K562 (cell line): Measurements from ENCODE around the gene BEST4. TPM values are rescaled to one million over a fixed set of nuclear protein-coding genes. Genes with fewer than 3 reads are reported as not detected.
A peak's percentile ranks its signal among the peaks of the same experiment; 100 is the strongest.

Experiments
- BCOR ChIP-seq: fragments of 450-650 bp; IDR thresholded peaks from 2 replicates; pipeline ENCODE4 v1.6.1; 2016
- CHD2 ChIP-seq: IDR thresholded peaks from 2 replicates; pipeline ENCODE4 v1.6.1; 2011; ENCODE audit warnings: low read depth, low read length
- EGR1 ChIP-seq: fragments of 450-650 bp; conservative IDR thresholded peaks from 2 replicates; pipeline ENCODE4 v1.6.1; 2017; ENCODE audit warnings: mild to moderate bottlenecking
- ESRRA ChIP-seq: fragments of 450-650 bp; IDR thresholded peaks from 2 replicates; pipeline ENCODE4 v1.6.1; 2014; ENCODE audit warnings: low read depth, mild to moderate bottlenecking, moderate library complexity, borderline replicate concordance
- ETV1 ChIP-seq: fragments of 450-650 bp; conservative IDR thresholded peaks from 2 replicates; pipeline ENCODE4 v1.6.1; 2016; ENCODE audit warnings: missing genetic modification characterization, control low read depth, low read depth, missing compliant biosample characterization
- NFIC ChIP-seq: fragments of 450-650 bp; IDR thresholded peaks from 2 replicates; pipeline ENCODE4 v1.6.1; 2017; ENCODE audit warnings: mild to moderate bottlenecking, inconsistent platforms
- NONO ChIP-seq, 2 experiments: fragments of 200-400 bp in 1 of 2; fragments of 450-650 bp in 1 of 2; formaldehyde crosslinking in 1 of 2; IDR thresholded peaks; 2 replicates each; pipeline ENCODE4 v1.6.1; 2017; ENCODE audit warnings: low read depth in 2 of 2, mild to moderate bottlenecking in 2 of 2, moderate library complexity in 2 of 2, low read length in 1 of 2
- NR2C2 ChIP-seq, 2 experiments: fragments of 200-800 bp in 1 of 2; sonication (Bioruptor generic) in 1 of 2; sonication (generic) in 1 of 2; formaldehyde crosslinking in 1 of 2; IDR thresholded peaks; 2 replicates each; pipeline versions ENCODE4 v1.6.1 to v1.8.0; 2016 to 2022; ENCODE audit warnings: mild to moderate bottlenecking in 1 of 2, missing compliant biosample characterization in 1 of 2, missing genetic modification characterization in 1 of 2, missing genetic modification reagents in 1 of 2
- NRF1 ChIP-seq, 2 experiments: fragments of 450-650 bp; IDR thresholded peaks in 1 of 2; conservative IDR thresholded peaks in 1 of 2; 2 replicates each; pipeline ENCODE4 v1.6.1; 2014; ENCODE audit warnings: mild to moderate bottlenecking in 2 of 2
- SIN3A ChIP-seq, 2 experiments: fragments of 150-350 bp in 1 of 2; IDR thresholded peaks; 2 replicates each; pipeline ENCODE4 v1.6.1; 2011 to 2016; ENCODE audit warnings: borderline replicate concordance in 2 of 2, low read depth in 2 of 2, low read length in 2 of 2, mild to moderate bottlenecking in 2 of 2, moderate library complexity in 2 of 2; ENCODE audit not compliant: control insufficient read depth in 1 of 2
- SIX5 ChIP-seq, 2 experiments: IDR thresholded peaks; 2 replicates each; pipeline ENCODE4 v1.6.1; 2011; ENCODE audit warnings: low read length in 2 of 2, borderline replicate concordance in 1 of 2, low read depth in 1 of 2, mild to moderate bottlenecking in 1 of 2, moderate library complexity in 1 of 2; ENCODE audit not compliant: insufficient read depth in 1 of 2
- SREBF2 ChIP-seq: sonication (generic); formaldehyde crosslinking; IDR thresholded peaks from 2 replicates; pipeline ENCODE4 v1.4.0; 2020; ENCODE audit warnings: mild to moderate bottlenecking, missing genetic modification reagents
- SRSF3 ChIP-seq: fragments of 200-400 bp; formaldehyde crosslinking; IDR thresholded peaks from 2 replicates; pipeline ENCODE4 v1.6.1; 2016; ENCODE audit warnings: mild to moderate bottlenecking, low read length, moderate library complexity; ENCODE audit not compliant: insufficient read depth
- TEAD1 ChIP-seq, 2 experiments: fragments of 450-650 bp in 1 of 2; sonication (generic) in 1 of 2; formaldehyde crosslinking; IDR thresholded peaks; 2 replicates each; pipeline versions ENCODE4 v1.4.0 to v1.8.0; 2020 to 2022; ENCODE audit warnings: mild to moderate bottlenecking in 2 of 2, missing genetic modification reagents in 1 of 2
- THRAP3 ChIP-seq: fragments of 450-650 bp; IDR thresholded peaks from 2 replicates; pipeline ENCODE4 v1.6.1; 2016; ENCODE audit warnings: mild to moderate bottlenecking, inconsistent platforms, borderline replicate concordance
- THRB ChIP-seq: fragments of 450-650 bp; formaldehyde crosslinking; conservative IDR thresholded peaks from 2 replicates; pipeline ENCODE4 v1.4.0; 2022; ENCODE audit warnings: mild to moderate bottlenecking, missing genetic modification characterization
- ZBTB1 ChIP-seq: sonication (generic); formaldehyde crosslinking; IDR thresholded peaks from 2 replicates; pipeline ENCODE4 v1.8.1; 2023; ENCODE audit warnings: missing genetic modification reagents, low read depth, mild to moderate bottlenecking, borderline replicate concordance
- ZBTB11 ChIP-seq, 3 experiments: fragments of 200-800 bp in 1 of 3; fragments of 250-450 bp in 1 of 3; fragments of 450-650 bp in 1 of 3; sonication (Bioruptor Pico) in 1 of 3; sonication (Bioruptor generic) in 1 of 3; formaldehyde crosslinking in 1 of 3; IDR thresholded peaks; 2 replicates each; pipeline versions ENCODE4 v1.6.1 to v1.8.0; 2016 to 2022; ENCODE audit warnings: mild to moderate bottlenecking in 2 of 3, missing genetic modification characterization in 2 of 3, missing compliant biosample characterization in 1 of 3, moderate library complexity in 1 of 3
- ZNF324 ChIP-seq: fragments of 250-450 bp; sonication (Bioruptor Pico); IDR thresholded peaks from 2 replicates; pipeline ENCODE4 v1.4.0; 2020; ENCODE audit warnings: mild to moderate bottlenecking
- ZNF551 ChIP-seq: fragments of 250-450 bp; sonication (Bioruptor Pico); IDR thresholded peaks from 2 replicates; pipeline ENCODE4 v1.5.0; 2021; ENCODE audit warnings: mild to moderate bottlenecking, moderate library complexity
- ZNF717 ChIP-seq: fragments of 250-450 bp; sonication (Bioruptor Pico); IDR thresholded peaks from 2 replicates; pipeline ENCODE4 v1.5.0; 2021
- polyA plus RNA-seq, 8 experiments: library from polyadenylated mRNA; depleted of rRNA in 4 of 8; stranded (reverse) in 5 of 8; unstranded in 3 of 8; fragments of >200 nt; fragmentation: Nextera tagmentation in 2 of 8; fragmentation: Illumina TruSeq in 1 of 8; extraction: Ambion mirVana in 2 of 8; extraction: Trizol in 1 of 8; gene quantifications; 2 replicates each; pipeline versions ENCODE4 v1.2.1 to v1.2.3, GENCODE V29; 2011 to 2014; ENCODE audit warnings: inconsistent platforms in 1 of 8, missing spikeins in 1 of 8
- total RNA-seq, 7 experiments: library from RNA; depleted of rRNA in 6 of 7; stranded (reverse); fragments of >200 nt in 6 of 7; fragmentation: Illumina TruSeq in 2 of 7; extraction: Trizol in 2 of 7; gene quantifications; 2 replicates each; pipeline versions ENCODE4 v1.2.1 to v1.2.3, GENCODE V29; 2011 to 2021; ENCODE audit warnings: low replicate concordance in 1 of 7

BEST4 gene
- total and polyA plus RNA-seq, 9 of the 15 experiments (the other 6 are each of a cell fraction or from before 2014, with no cell fraction given), result 0.07 to 0.11 TPM; not detected in 7

- TF ChIP-seq ZBTB11 (CRISPR knock-in tag; IDR thresholded peaks at IDR 0.05) (peak in 1 of 3 experiments; percentile 28; a peak in 1 of 6 replicates), SREBF2 (CRISPR knock-in tag) (no peak), EGR1 (peak; percentile 86), ZBTB1 (CRISPR knock-in tag) (peak; percentile 77), ETV1 (tag) (no peak; the same call in 1 of the 2 replicates), THRB (CRISPR knock-in tag) (peak; percentile 72; the same call in 1 of the 2 replicates), CHD2 (0 out of 2 replicates have a peak, but pooled peaks have one; percentile 27), BCOR (peak; percentile 58), TEAD1 (CRISPR knock-in tag; IDR thresholded peaks at IDR 0.05) (0 out of 4 replicates have a peak, but pooled peaks of 1 of the 2 experiments have one; percentile 3), NONO (IDR thresholded peaks at IDR 0.05; ENCODE audit: low read depth in 2 of 2, low read length in 1 of 2) (0 out of 4 replicates have a peak, but pooled peaks of 1 of the 2 experiments have one; percentile 14), NFIC (peak; percentile 3; the same call in 1 of the 2 replicates), SIX5 (IDR thresholded peaks at IDR 0.05; ENCODE audit: borderline replicate concordance in 1 of 2, insufficient read depth in 1 of 2, low read depth in 1 of 2, low read length in 2 of 2) (no peak), ZNF551 (CRISPR knock-in tag) (no peak), ESRRA (peak; percentile 94), THRAP3 (no peak), ZNF717 (no peak), ZNF324 (CRISPR knock-in tag) (no peak), SIN3A (IDR thresholded peaks at IDR 0.05; ENCODE audit: borderline replicate concordance in 2 of 2, control insufficient read depth in 1 of 2, low read depth in 2 of 2, low read length in 2 of 2) (peak; percentile 93 to 99; a peak in 3 of 4 replicates), SRSF3 (peak; percentile 96), NRF1 (conservative IDR thresholded peaks at IDR 0.05 in 1 of 2, IDR thresholded peaks at IDR 0.05 in 1 of 2) (peak; percentile 91 to 93), NR2C2 (CRISPR knock-in tag; IDR thresholded peaks at IDR 0.05) (peak; percentile 72), NR2C2 (tag; IDR thresholded peaks at IDR 0.05) (peak; percentile 55; the same call in 1 of the 2 replicates)
Measured at GRCh38 chr1:44739307-44740178, 48.4 kb downstream of the BEST4 start, which contains the start of gene KIF2C (continued).
